Spleen (tissue), 11 donors: ENCODE measurements around the gene CTNNBL1. TPM values are rescaled to one million over a fixed set of nuclear protein-coding genes. Genes with fewer than 3 reads are reported as not detected.

Experiments used
- DNase-seq: peaks from one replicate; pipeline ENCODE4 v3.0.0-alpha.2; 2020
- H3K27ac ChIP-seq, 8 donors: fragments of 200-600 bp; sonication (generic) in 7 of 8; 1 replicate in 4 of 8; 2 replicates in 4 of 8; pipeline versions ENCODE4 v1.5.0 to v1.8.0; 2016 to 2021; ENCODE audit warnings: inconsistent platforms in 4 of 8, mild to moderate bottlenecking in 4 of 8, moderate library complexity in 1 of 8
- H3K27me3 ChIP-seq, 7 donors: fragments of 200-600 bp; sonication (generic) in 6 of 7; replicated peaks in 1 of 7; 1 replicate in 4 of 7; 2 replicates in 3 of 7; pipeline versions ENCODE4 v1.5.0 to v1.8.0; 2016 to 2021; ENCODE audit warnings: inconsistent platforms in 3 of 7, mild to moderate bottlenecking in 1 of 7
- H3K36me3 ChIP-seq, 6 donors: fragments of 200-600 bp; sonication (generic) in 5 of 6; 1 replicate in 4 of 6; 2 replicates in 2 of 6; pipeline versions ENCODE4 v1.5.0 to v1.8.0; 2016 to 2021; ENCODE audit warnings: inconsistent platforms in 2 of 6
- H3K4me1 ChIP-seq, 6 donors: fragments of 200-600 bp; sonication (generic) in 5 of 6; 1 replicate in 3 of 6; 2 replicates in 3 of 6; pipeline versions ENCODE4 v1.5.0 to v1.8.0; 2016 to 2021; ENCODE audit warnings: inconsistent platforms in 3 of 6
- H3K4me3 ChIP-seq, 8 donors: fragments of 200-600 bp; sonication (generic) in 7 of 8; 1 replicate in 4 of 8; 2 replicates in 4 of 8; pipeline versions ENCODE4 v1.5.0 to v1.8.0; 2016 to 2021; ENCODE audit warnings: inconsistent platforms in 4 of 8, mild to moderate bottlenecking in 4 of 8, moderate library complexity in 2 of 8
- H3K9me3 ChIP-seq, 8 donors: fragments of 200-600 bp; sonication (generic) in 7 of 8; 1 replicate in 4 of 8; 2 replicates in 4 of 8; pipeline versions ENCODE4 v1.5.0 to v1.8.0; 2016 to 2021; ENCODE audit warnings: inconsistent platforms in 4 of 8
- POLR2A ChIP-seq, 3 donors: fragments of 450-650 bp; IDR thresholded peaks; one replicate each; pipeline ENCODE4 v1.5.1; 2017; ENCODE audit warnings: antibody characterized with exemption in 3 of 3, mild to moderate bottlenecking in 1 of 3
- POLR2AphosphoS5 ChIP-seq, 3 donors: sonication (generic); formaldehyde crosslinking; IDR thresholded peaks; one replicate each; pipeline ENCODE4 v1.5.1; 2017; ENCODE audit warnings: antibody characterized with exemption in 3 of 3
- WGBS, 5 donors: extraction: QIAGEN DNeasy Blood & Tissue Kit in 3 of 5; methylation state at CpG; one replicate each; pipeline versions ENCODE4 v1.1.5 to v1.1.7; 2013 to 2018; 5-methylcytosine and 5-hydroxymethylcytosine counted together
- intact Hi-C: fragments of 100-400 bp; cut with DNase I; formaldehyde crosslinking; loops from one replicate; pipeline ENCODE4 v1.15.0; 2023; ENCODE audit warnings: low total_unique reads
- polyA plus RNA-seq, 3 donors: library from polyadenylated mRNA; stranded (reverse); fragments of 200-250 nt; gene quantifications; one replicate each; pipeline ENCODE4 v1.2.1, GENCODE V29; 2013
- total RNA-seq, 7 donors: library from RNA; depleted of rRNA in 3 of 7; stranded (reverse); fragments of >200 nt in 3 of 7; fragmentation: NEBNext Ultra II Directional in 4 of 7; extraction: Animal tissue kit (Norgen Biotek cat#: 25700) in 4 of 7; gene quantifications; one replicate each; pipeline versions ENCODE4 v1.1.0 to v1.2.1, GENCODE V29; 2016 to 2021
- TF ChIP-seq, protein P1 (sequence below), 11 experiments: fragments of 200-600 bp in 7 of 11; fragments of 450-650 bp in 4 of 11; sonication (generic) in 4 of 11; IDR thresholded peaks in 8 of 11; conservative IDR thresholded peaks in 3 of 11; 1 replicate in 7 of 11; 2 replicates in 4 of 11; pipeline versions ENCODE4 v1.4.0 to v1.8.0; 2016 to 2021; ENCODE audit warnings: antibody characterized with exemption in 11 of 11, inconsistent platforms in 4 of 11, mild to moderate bottlenecking in 1 of 11
- donor health status: healthy with polysubstance abuse.
- donor health status: DM: no; HTN: no; CAD: no; lungs with moderate emphysema.
- donor health status: DM: no; HTN: no; CAD: no.
- donor health status: Bipolar disorder and iron deficiency.
- donor health status: healthy.
- donor health status: DM: no; HTN: no; CAD: no.
- donor health status: DM: yes; HTN: yes; CAD: no.

CTNNBL1 gene
- total and polyA plus RNA-seq, 10 donors = 46.5 to 135 (median 82.9) TPM

DNA sequence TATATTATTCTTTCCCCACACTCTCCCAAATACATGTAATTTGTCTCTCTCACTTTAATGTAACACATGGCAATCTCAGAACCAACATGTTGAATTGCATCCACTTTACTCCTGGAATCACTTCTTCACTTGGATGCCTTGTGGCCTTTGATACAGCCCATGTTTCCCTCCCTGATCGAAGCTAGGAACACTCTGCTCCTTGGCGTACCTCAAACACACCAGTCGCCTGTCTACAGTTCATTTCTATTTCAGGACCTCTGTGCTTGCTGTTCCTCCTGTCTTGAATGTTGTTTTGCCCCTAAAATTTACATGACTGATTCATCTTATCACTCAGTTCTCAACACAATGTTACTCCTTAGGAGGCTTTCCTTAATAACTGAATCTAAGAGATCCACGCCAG is 106.8 kb downstream of the CTNNBL1 start:
- Histone ChIP-seq H3K36me3 (peaks cover 0 to 78% (median 9%) of the 10 kb centered on the region in 6 donors), H3K27me3 (no peaks in the 10 kb centered on the region), H3K4me3 (no peak overlapping the region), H3K4me1 (peaks cover 23 to 48% (median 44%) of the 10 kb centered on the region in 6 donors), H3K27ac (peak overlapping the region in 1 of 8 donors; percentile 87), H3K9me3 (no peaks in the 10 kb centered on the region)
- DNase-seq = no peak
- WGBS, 5 donors = 92 to 96% (median 92%) methylated on average over 4 of the region's 4 CpGs
- intact Hi-C loops = no loop called here
- TF ChIP-seq POLR2A (IDR thresholded peaks at IDR 0.05) = no peak
- TF ChIP-seq, protein P1, sequence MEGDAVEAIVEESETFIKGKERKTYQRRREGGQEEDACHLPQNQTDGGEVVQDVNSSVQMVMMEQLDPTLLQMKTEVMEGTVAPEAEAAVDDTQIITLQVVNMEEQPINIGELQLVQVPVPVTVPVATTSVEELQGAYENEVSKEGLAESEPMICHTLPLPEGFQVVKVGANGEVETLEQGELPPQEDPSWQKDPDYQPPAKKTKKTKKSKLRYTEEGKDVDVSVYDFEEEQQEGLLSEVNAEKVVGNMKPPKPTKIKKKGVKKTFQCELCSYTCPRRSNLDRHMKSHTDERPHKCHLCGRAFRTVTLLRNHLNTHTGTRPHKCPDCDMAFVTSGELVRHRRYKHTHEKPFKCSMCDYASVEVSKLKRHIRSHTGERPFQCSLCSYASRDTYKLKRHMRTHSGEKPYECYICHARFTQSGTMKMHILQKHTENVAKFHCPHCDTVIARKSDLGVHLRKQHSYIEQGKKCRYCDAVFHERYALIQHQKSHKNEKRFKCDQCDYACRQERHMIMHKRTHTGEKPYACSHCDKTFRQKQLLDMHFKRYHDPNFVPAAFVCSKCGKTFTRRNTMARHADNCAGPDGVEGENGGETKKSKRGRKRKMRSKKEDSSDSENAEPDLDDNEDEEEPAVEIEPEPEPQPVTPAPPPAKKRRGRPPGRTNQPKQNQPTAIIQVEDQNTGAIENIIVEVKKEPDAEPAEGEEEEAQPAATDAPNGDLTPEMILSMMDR (IDR thresholded peaks at IDR 0.05 in 8 of 11, conservative IDR thresholded peaks at IDR 0.05 in 3 of 11) = no peak
- TF ChIP-seq POLR2AphosphoS5 (IDR thresholded peaks at IDR 0.05) = no peak

DNA sequence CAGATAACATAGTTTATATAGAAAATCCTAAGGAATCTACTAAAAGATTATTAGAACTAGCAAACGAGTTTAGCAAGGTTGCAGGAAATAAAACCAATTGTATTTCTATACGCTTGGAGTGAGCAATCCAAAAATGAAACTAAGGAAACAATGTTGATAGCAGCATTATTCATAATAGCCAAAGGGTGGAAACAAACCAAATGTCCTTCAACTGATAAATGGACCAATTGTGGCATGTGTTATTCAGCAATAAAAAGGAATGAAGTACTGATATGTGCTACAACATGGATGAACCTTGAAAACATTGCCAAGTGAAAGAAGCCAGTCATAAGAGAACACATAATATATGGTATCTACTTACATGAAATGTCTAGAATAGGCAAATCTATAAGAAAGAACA is 108.1 kb downstream of the CTNNBL1 start:
- no peak for DNase-seq
- WGBS, 5 donors = 35 to 58% (median 47%) methylated on average over 2 of the region's 2 CpGs
- H3K4me3 ChIP-seq = no peak overlapping the region
- H3K27ac ChIP-seq = peak overlapping the region; percentile 19 to 88 (median 56)
- peaks cover 23 to 59% (median 49%) of the 10 kb centered on the region in 6 donors for H3K4me1 ChIP-seq
- peaks cover 0 to 80% (median 7%) of the 10 kb centered on the region in 6 donors for H3K36me3 ChIP-seq
- TF ChIP-seq, protein P1 (IDR thresholded peaks at IDR 0.05 in 8 of 11, conservative IDR thresholded peaks at IDR 0.05 in 3 of 11) = no peak
- TF ChIP-seq POLR2A (IDR thresholded peaks at IDR 0.05) = no peak
- TF ChIP-seq POLR2AphosphoS5 (IDR thresholded peaks at IDR 0.05) = no peak
- intact Hi-C loops = no loop called here
- H3K9me3 ChIP-seq = no peaks in the 10 kb centered on the region
- no peaks in the 10 kb centered on the region for H3K27me3 ChIP-seq

DNA sequence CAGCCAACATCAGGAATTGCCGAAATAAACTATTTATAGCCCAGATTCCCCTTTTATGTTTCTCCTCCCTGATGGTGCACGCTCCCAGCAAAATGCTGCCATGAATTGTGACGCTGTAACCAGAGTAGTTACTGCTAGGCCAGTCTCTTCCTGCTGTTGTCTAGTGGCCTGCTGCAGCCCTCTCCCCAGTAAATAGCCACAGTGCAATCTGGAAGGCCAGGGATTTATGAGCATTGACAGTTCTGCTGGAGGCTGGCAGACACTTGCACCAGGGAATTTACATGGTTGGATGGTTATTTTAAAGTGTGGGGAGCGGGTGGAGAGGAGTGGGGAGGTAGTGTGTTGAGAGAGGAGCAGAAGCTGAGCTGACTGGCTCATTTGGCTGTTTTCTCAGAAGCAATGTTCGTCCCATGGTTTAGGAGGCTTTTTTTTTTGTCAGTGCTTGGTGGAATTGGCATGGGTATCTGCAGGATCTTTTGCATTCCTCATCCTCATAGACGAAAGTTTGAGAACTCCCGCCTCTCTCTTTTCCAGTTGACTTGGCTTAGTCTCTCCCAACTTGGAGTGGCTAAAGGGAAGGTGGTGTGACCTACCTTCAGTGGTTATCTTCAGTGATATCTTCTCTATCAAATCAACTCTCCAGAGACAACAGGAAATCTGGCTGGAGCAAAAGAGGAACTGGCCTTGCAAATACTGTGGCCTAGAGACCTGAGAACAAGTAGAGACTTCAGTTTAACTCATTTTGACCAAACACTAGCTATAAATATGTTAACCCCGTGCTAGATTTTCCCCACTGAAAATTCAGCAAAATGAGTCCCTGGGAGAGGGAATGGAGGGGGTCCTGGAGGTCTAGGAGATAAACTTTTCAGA is 109.8 kb downstream of the CTNNBL1 start:
- H3K27ac ChIP-seq = peak overlapping the region; percentile 33 to 88 (median 81)
- no peaks in the 10 kb centered on the region for H3K27me3 ChIP-seq
- peaks cover 0 to 76% (median 7%) of the 10 kb centered on the region in 6 donors for H3K36me3 ChIP-seq
- no peaks in the 10 kb centered on the region for H3K9me3 ChIP-seq
- 50 to 62% (median 53%) methylated on average over 8 of the region's 8 CpGs for WGBS, 5 donors
- intact Hi-C loops = no loop called here
- TF ChIP-seq POLR2A (IDR thresholded peaks at IDR 0.05) (no peak), POLR2AphosphoS5 (IDR thresholded peaks at IDR 0.05) (no peak)
- TF ChIP-seq, protein P1 (IDR thresholded peaks at IDR 0.05 in 8 of 11, conservative IDR thresholded peaks at IDR 0.05 in 3 of 11) = no peak
- H3K4me1 ChIP-seq = peaks cover 32 to 77% (median 65%) of the 10 kb centered on the region in 6 donors
- peak overlapping the region in 1 of 8 donors; percentile 31 for H3K4me3 ChIP-seq
- no peak for DNase-seq
